ENCODE data around the gene MICU2.

The MICU2 gene, protein sequence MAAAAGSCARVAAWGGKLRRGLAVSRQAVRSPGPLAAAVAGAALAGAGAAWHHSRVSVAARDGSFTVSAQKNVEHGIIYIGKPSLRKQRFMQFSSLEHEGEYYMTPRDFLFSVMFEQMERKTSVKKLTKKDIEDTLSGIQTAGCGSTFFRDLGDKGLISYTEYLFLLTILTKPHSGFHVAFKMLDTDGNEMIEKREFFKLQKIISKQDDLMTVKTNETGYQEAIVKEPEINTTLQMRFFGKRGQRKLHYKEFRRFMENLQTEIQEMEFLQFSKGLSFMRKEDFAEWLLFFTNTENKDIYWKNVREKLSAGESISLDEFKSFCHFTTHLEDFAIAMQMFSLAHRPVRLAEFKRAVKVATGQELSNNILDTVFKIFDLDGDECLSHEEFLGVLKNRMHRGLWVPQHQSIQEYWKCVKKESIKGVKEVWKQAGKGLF

DNA sequence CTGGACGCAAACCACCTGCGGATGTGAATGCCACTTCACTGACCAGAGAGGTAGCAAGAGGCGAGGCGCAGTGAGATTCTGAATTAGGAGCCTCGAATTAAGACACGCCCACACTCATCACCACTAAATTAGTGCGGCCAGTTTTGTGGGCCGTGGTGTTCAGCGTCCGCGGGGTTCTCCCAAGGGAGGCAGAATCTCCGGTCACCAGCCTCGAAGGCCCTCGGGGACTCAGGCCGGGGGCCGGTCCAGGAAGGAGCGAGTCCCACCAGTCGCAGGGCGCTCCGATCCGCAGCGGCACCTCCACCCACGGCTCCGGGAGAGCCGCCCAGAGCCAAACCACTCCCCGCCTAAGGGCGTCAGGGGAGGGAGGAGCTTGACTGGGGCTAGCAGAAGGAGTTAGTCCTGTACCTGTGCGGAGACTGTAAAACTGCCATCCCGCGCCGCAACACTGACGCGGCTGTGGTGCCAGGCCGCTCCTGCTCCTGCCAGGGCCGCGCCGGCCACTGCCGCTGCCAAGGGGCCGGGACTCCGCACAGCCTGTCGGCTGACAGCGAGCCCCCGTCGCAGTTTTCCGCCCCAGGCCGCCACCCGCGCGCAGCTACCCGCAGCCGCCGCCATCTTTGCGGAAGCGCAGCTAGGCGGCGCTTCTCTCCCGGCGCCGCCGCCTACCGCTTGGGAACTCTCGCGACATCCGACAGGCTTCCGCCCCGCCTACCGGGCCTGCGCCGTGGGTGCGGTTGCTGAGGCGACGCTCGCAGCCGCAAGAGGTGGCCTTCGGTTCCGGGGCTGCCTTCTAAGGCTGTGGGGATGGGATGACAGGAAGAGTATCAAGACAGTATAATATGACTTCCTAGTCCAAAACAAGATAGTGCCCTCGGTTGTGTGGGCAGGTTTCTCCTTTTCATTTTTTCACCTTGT lies at the start of gene MICU2:
TSS of gene MICU2 (minus strand) at position 640 of the 918 bp plus-strand sequence. CDS start at position 618, 22 bp downstream.
- Mint-ChIP-seq H3K27me3 (peaks cover 10% of the 10 kb centered on the region), H3K4me3 (peak within 1 kb of the TSS; percentile 81 to 89), H3K9me3 (no peaks in the 10 kb centered on the region), H3K27ac (peak within 1 kb of the TSS; percentile 88 to 96), H3K4me1 (peaks cover 33% of the 10 kb centered on the region)
- peak; percentile 93 to 96 for DNase-seq
- peak; percentile 97 for ATAC-seq

DNA sequence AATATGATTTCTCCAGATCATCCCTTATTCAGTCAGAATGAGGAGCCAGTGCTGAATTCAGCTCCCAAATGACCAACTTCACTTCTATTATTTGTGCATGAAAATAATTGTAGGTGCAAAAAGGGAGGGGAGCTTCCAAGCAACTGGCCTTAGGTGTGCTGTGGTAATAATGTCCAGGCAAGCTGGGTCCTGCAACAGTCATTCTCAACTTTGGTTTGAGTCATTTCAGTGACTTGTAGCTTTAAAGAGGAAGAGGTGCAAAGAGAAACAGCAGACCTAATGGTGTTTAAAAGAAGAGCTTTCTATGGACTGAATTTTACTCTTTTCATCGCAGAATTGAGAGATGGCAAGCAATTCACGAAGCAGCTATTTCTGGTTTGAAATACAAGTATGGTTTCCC lies 37.7 kb upstream of the MICU2 start:
- H3K27me3 Mint-ChIP-seq: peaks cover 1% of the 10 kb centered on the region

DNA sequence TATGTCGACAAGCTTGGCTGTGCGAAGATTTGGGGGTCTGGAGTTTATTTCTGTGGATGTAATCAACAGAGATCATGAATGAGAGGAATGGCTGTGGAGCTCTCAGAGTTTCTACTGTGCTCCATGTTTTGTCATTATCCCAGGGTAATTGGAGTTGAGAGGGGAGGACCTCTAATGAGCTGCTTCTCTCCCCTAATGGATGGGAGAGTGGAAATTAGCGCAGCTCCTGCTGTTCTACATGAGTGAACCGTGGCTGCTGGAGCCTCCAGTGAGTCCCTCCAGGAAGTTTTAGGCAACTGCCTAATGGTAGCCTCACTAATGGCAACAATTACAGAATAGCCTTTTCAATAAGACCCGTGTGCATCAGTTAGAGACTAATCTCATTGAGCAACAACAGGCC lies 35.6 kb upstream of the MICU2 start:
- H3K4me1 Mint-ChIP-seq: no peaks in the 10 kb centered on the region
- H3K27ac Mint-ChIP-seq: no peak overlapping the region
- no peak for ATAC-seq
- H3K9me3 Mint-ChIP-seq: no peaks in the 10 kb centered on the region
- peaks cover 6% of the 10 kb centered on the region for H3K27me3 Mint-ChIP-seq
- H3K4me3 Mint-ChIP-seq: no peak overlapping the region
- DNase-seq: no peak

More for the DNA sequence above, 37.7 kb upstream of the MICU2 start:
- no peak overlapping the region for H3K4me3 Mint-ChIP-seq
- DNase-seq (no peak), ATAC-seq (no peak)
- no peaks in the 10 kb centered on the region for H3K9me3 Mint-ChIP-seq
- H3K4me1 Mint-ChIP-seq: no peaks in the 10 kb centered on the region
- no peak overlapping the region for H3K27ac Mint-ChIP-seq

DNA sequence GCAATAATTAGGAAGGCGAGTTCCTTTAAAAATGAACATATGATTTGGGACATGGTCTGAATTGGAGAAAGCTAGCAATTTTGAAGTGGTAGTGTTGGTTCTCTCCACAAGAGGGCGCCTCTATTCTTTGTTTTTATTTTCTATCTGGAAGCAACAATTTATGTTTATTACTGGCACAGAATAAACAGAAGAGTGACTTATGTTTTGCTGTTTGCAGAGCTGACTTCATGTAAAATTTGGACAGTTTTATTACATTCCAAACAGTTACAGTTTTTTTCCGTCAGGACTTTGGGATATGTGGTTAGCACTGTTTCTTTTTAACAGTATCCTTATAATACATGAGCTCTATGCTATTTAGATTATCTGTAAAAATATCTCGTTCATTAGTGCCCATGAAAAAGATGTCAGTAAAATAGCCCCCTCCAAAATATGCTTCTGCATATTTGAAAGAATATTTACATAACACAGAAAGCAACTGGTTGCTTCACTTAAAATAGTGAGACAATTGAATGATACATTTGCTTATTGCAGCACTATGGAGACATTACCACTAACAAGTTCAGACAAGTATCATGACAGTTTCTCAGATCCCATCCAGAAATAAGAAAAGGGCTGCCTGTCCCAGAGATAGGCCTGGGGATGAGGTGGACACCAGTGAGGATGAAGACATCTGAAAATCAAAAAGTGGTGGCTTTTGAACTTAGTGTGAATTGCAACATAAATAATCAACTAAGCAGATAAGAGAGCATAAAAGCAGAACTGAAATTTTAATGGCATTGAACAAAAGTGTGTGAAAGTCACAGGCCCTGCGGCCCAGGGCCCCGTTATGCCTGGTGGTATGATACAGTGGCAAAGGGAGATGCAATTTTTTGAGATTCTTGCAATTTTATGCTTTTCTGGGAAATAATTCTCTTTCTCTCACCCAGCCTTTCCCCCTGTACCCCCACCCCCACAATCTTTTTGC lies 34.6 kb upstream of the MICU2 start:
- Mint-ChIP-seq H3K4me3 (no peak overlapping the region), H3K27ac (peak overlapping the region in 1 of 2 donors; percentile 9), H3K4me1 (no peaks in the 10 kb centered on the region), H3K9me3 (no peaks in the 10 kb centered on the region), H3K27me3 (peaks cover 6% of the 10 kb centered on the region)
- peak; percentile 12 to 20 for DNase-seq
- ATAC-seq: no peak

DNA sequence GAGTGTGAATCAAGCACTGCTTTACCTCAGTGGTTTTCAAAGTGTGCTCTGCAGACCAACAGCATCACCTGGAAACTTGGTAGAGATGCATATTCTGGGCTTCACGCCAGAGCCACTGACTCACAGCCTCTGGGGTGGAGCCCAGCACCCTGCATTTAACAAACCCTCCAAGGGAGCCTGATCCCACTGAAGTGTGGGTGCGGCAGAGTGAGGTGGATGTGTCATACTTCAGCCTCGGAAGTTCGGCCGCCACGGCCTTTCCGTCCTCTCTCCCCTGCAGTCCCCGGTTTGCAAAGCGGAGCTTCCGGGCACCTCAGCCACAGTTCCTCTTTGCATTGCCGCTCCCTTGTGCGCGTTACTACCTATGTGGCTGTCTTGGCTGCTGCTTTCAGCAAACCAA lies 33.3 kb upstream of the MICU2 start:
- DNase-seq: peak; percentile 3 to 19
- no peaks in the 10 kb centered on the region for H3K9me3 Mint-ChIP-seq
- no peaks in the 10 kb centered on the region for H3K4me1 Mint-ChIP-seq
- peaks cover 6% of the 10 kb centered on the region for H3K27me3 Mint-ChIP-seq
- H3K4me3 Mint-ChIP-seq: peak overlapping the region in 1 of 2 donors; percentile 24
- peak overlapping the region in 1 of 2 donors; percentile 59 for H3K27ac Mint-ChIP-seq
- ATAC-seq: peak; percentile 66

DNA sequence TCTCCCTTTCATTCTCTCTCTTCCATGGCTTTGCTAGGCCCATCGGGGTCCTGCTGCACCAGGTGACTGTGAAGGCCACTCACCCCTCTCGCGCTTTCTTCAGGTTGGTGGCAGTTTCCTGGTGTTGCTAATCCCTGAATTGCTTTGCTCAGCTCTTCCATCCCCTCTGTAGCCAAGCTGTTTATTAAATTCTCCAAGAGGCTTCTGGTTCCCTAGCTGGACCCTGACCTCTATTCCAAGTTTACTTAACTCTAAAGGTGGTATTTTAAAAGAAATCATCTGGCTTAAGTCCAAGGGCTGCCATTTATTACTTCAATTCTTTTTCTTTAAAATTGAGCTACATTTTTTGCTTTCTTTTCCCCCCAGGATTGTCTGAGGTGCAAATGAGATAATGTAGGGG lies 32.7 kb upstream of the MICU2 start:
- peaks cover 6% of the 10 kb centered on the region for H3K27me3 Mint-ChIP-seq
- no peaks in the 10 kb centered on the region for H3K4me1 Mint-ChIP-seq
- H3K27ac Mint-ChIP-seq: no peak overlapping the region
- ATAC-seq: no peak
- DNase-seq: no peak
- no peak overlapping the region for H3K4me3 Mint-ChIP-seq
- peaks cover 4 to 6% of the 10 kb centered on the region in 2 donors for H3K9me3 Mint-ChIP-seq

DNA sequence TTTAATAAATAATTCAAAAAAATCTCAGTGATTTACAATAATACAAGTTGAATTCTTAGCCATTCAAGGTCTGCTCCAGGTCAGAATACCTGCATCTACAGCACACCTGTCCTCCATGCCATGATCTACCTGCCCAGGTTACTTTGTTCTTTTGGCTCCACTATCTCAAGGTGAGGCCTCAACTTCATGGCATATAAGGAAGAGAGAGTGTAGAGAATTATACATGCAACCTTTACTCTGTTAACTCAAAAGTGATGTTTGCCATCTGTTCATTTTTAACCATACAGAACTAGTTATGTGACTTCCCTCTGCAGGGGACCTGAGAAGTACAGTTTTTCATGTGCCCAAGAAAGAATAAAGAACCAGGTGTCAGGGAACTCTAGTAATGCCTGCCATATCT lies 28.2 kb upstream of the MICU2 start:
- no peak overlapping the region for H3K27ac Mint-ChIP-seq
- peaks cover 13 to 16% of the 10 kb centered on the region in 2 donors for H3K9me3 Mint-ChIP-seq
- ATAC-seq: no peak
- H3K4me1 Mint-ChIP-seq: no peaks in the 10 kb centered on the region
- no peak for DNase-seq
- H3K27me3 Mint-ChIP-seq: peaks cover 6% of the 10 kb centered on the region
- no peak overlapping the region for H3K4me3 Mint-ChIP-seq

DNA sequence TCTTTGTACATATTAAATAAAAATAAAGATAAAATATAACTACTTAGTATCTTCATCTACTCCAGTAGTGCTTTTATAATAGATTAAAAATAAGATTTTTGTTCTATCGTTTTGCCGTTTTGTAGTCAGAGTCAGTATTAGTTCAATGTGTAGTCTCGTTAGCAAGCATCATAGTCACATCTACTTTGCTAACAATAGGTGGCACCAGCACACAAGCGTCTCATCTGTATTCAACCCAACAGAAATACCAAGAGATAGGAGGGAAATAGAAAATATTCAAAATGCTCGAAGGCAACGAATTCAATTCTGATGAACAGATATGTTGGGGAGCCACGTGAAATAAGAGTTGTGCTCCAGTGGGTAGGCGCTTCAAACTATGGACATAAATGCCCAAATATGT lies 21.4 kb upstream of the MICU2 start:
- Mint-ChIP-seq H3K27ac (no peak overlapping the region), H3K4me3 (no peak overlapping the region), H3K4me1 (peaks cover 4% of the 10 kb centered on the region), H3K27me3 (no peaks in the 10 kb centered on the region), H3K9me3 (no peaks in the 10 kb centered on the region)
- no peak for DNase-seq
- ATAC-seq: no peak

DNA sequence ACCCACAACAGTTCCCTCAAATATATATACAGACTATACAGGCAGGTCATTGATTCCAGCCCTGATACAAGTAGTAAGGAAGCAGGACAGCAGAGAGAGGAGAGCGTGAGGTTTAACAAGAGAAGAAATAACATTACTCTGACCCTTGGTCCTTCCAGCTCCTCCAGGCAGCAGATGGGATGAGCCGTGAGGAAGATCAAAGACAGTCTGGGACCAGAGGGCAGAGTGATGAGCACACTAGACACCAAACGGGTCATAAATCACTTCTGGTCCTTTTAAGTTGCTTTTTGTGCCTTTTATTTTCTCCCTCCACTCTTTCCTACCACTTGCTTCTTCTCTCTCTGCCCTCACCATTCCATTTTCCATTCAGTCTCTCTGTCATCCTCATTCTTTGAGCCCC lies 16.9 kb upstream of the MICU2 start:
- Mint-ChIP-seq H3K27ac (no peak overlapping the region), H3K27me3 (no peaks in the 10 kb centered on the region), H3K4me3 (no peak overlapping the region), H3K9me3 (no peaks in the 10 kb centered on the region), H3K4me1 (peaks cover 4% of the 10 kb centered on the region)
- no peak for ATAC-seq
- DNase-seq: no peak

DNA sequence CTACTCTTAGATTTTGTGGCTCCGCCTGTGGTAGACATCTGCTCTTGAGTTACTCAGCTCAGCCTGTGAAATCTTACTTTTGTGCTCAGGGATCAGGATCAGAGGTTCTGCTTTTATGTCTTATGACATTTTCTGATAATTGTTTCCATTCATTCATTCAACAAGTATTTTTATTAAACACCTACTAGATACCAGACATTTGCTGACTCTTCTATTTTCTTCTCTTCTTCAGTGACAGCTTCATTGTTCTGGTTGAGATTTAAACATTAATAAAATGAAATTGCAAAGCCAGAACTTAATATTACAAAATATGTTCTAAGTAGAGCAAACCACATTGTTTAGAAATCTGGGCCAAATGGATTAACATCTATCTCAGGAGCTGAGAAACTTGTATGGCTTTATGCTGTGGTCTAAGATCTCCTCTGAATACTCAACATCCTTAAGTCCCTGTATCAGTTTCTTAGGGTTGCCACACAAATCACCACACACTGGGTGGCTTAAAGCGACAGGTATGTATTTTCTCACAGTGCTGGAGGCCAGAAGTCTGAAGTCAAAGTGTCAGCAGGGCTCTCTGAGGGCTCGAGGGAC lies 15.8 kb upstream of the MICU2 start:
- H3K27ac Mint-ChIP-seq: peak overlapping the region in 1 of 2 donors; percentile 64
- no peaks in the 10 kb centered on the region for H3K27me3 Mint-ChIP-seq
- H3K4me3 Mint-ChIP-seq: no peak overlapping the region
- ATAC-seq (no peak), DNase-seq (no peak)
- no peaks in the 10 kb centered on the region for H3K9me3 Mint-ChIP-seq
- H3K4me1 Mint-ChIP-seq: no peaks in the 10 kb centered on the region

DNA sequence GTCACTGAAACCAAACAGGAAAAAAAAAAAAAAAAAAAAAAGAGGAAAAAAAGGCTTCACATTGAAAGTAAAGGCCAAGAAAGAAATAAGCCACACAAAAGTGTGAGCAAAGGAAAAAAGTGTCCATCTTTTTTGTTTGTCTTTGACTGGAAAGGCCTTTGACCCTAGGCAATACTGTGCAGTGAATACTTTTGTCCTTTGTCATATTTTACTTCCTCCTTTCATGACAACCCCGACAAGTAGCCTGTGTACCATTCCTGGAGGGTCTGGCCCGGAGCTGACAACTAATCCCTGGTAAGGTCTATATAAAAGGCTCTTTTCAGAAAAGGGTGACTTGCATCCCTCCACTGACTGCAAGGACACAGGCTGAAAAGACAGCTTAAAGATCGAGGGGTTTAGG lies 12.9 kb upstream of the MICU2 start:
- Mint-ChIP-seq H3K27ac (no peak overlapping the region), H3K4me3 (no peak overlapping the region), H3K9me3 (no peaks in the 10 kb centered on the region), H3K27me3 (no peaks in the 10 kb centered on the region), H3K4me1 (no peaks in the 10 kb centered on the region)
- no peak for DNase-seq
- ATAC-seq: no peak

DNA sequence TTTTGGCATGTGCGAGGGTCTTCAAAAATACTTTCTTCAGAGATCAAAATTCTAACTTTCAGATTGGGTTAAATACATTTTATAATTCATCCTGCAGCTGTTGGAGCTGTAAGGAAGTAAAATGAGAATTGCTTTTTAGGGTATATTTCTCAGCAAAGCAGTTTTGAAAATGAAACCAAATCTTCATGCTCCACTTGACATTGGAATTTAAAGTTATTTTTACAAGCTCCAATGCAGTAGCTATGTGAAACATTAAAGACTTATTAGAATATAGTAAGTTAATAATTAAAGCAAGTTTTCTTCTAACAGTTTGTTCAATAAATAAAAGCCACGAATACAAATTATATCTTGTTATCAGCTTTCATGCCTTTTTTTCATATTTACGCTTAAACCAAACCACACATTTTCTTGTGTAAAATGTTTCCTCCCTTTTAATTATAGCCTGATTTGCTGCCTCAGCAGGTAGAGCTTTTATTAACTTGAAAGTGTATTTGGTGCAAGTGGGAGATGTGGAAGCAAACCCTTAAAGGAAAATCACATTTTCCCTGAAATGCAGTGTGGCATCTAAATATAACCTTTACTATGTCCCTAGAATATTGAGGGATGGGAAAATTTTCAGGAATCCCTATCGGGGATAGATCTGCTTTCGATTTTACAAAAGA lies 12.4 kb upstream of the MICU2 start:
- no peak overlapping the region for H3K27ac Mint-ChIP-seq
- no peaks in the 10 kb centered on the region for H3K4me1 Mint-ChIP-seq
- no peak overlapping the region for H3K4me3 Mint-ChIP-seq
- H3K27me3 Mint-ChIP-seq: no peaks in the 10 kb centered on the region
- ATAC-seq (no peak), DNase-seq (no peak)
- H3K9me3 Mint-ChIP-seq: no peaks in the 10 kb centered on the region

DNA sequence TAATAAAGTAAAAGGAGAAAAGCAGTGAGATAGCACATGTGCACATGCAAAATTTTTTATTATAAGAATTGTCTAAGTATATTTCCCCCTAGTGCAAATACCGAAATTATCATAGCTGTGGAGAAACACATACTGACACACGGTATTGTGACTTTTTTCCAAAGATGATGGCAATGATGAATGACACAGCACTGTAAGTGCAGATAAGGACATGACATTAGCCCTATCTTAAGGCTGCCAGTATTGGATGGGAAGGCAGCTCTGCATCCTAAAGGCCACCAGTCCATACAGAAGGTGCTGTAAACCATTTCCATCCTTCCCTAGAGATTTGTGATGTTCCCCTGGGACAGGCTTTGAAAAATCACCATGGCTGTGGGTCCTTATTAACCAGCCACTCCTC lies 11.5 kb upstream of the MICU2 start:
- no peak for DNase-seq
- H3K4me3 Mint-ChIP-seq: no peak overlapping the region
- H3K4me1 Mint-ChIP-seq: no peaks in the 10 kb centered on the region
- H3K27me3 Mint-ChIP-seq: no peaks in the 10 kb centered on the region
- H3K27ac Mint-ChIP-seq: no peak overlapping the region
- no peaks in the 10 kb centered on the region for H3K9me3 Mint-ChIP-seq
- no peak for ATAC-seq

DNA sequence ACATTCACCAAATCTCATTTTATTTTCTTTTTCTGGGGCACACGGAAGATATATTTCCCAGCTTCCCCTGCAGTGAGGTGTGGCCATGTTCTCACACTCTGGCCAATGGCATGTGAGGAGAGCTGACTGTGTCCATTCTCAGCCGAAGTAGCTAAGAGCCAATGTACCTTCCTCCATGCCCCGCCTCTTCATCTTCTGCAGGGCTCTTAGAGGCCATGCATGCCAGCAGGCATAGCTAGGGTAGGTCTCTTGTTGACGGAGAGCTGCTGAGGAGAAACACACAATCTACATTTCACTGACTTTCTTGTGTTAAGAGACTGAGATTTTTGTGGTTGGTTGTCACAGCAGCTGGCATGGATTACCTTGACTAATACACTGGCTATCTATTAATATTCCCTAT lies 9.8 kb upstream of the MICU2 start:
- no peaks in the 10 kb centered on the region for H3K9me3 Mint-ChIP-seq
- no peaks in the 10 kb centered on the region for H3K4me1 Mint-ChIP-seq
- no peak overlapping the region for H3K27ac Mint-ChIP-seq
- DNase-seq (no peak), ATAC-seq (no peak)
- H3K4me3 Mint-ChIP-seq: no peak overlapping the region
- no peaks in the 10 kb centered on the region for H3K27me3 Mint-ChIP-seq
